H9 (cell line): Measurements from ENCODE around the gene ANGEL1. TPM values are rescaled to one million over a fixed set of nuclear protein-coding genes. Genes with fewer than 3 reads are reported as not detected.

ENCODE experiments used
- DNase-seq: peaks from one replicate; pipeline ENCODE4 v3.0.0-alpha.2; 2017
- H2AFZ ChIP-seq: one replicate; pipeline ENCODE4 v1.6.1; 2013; ENCODE audit warnings: mild to moderate bottlenecking, low read length, control low read depth, moderate library complexity
- H2AK5ac ChIP-seq: 2 replicates; pipeline ENCODE4 v1.6.1; 2013; ENCODE audit warnings: low read length, control low read depth, mixed read lengths; ENCODE audit not compliant: insufficient read length
- H2BK120ac ChIP-seq: one replicate; pipeline ENCODE4 v1.6.1; 2013; ENCODE audit warnings: low read depth, mild to moderate bottlenecking, low read length, control low read depth, inconsistent platforms; ENCODE audit not compliant: poor library complexity, severe bottlenecking
- H2BK12ac ChIP-seq: 2 replicates; pipeline ENCODE4 v1.6.1; 2013; ENCODE audit warnings: low read length, control low read depth, mixed read lengths, low read depth; ENCODE audit not compliant: insufficient read length
- H2BK15ac ChIP-seq: 2 replicates; pipeline ENCODE4 v1.6.1; 2013; ENCODE audit warnings: low read depth, low read length, control low read depth
- H2BK20ac ChIP-seq: one replicate; pipeline ENCODE4 v1.6.1; 2013; ENCODE audit warnings: low read depth, mild to moderate bottlenecking, low read length, control low read depth, inconsistent platforms; ENCODE audit not compliant: poor library complexity, severe bottlenecking
- H2BK5ac ChIP-seq: 2 replicates; pipeline ENCODE4 v1.6.1; 2013; ENCODE audit warnings: low read length, control low read depth, mixed read lengths; ENCODE audit not compliant: insufficient read length
- H3K14ac ChIP-seq: 2 replicates; pipeline ENCODE4 v1.6.1; 2013; ENCODE audit warnings: low read length, control low read depth; ENCODE audit not compliant: insufficient read depth
- H3K18ac ChIP-seq: 2 replicates; pipeline ENCODE4 v1.6.1; 2013; ENCODE audit warnings: low read depth, mild to moderate bottlenecking, mixed read lengths, low read length, control low read depth; ENCODE audit not compliant: insufficient read length
- H3K23ac ChIP-seq: 2 replicates; pipeline ENCODE4 v1.6.1; 2013; ENCODE audit warnings: low read length, control low read depth, mixed read lengths, low read depth; ENCODE audit not compliant: insufficient read length
- H3K23me2 ChIP-seq: 2 replicates; pipeline ENCODE4 v1.6.1; 2013; ENCODE audit warnings: low read depth, mild to moderate bottlenecking, mixed read lengths, low read length, control low read depth; ENCODE audit not compliant: insufficient read length, poor library complexity, severe bottlenecking
- H3K27ac ChIP-seq: 2 replicates; pipeline ENCODE4 v1.5.1; 2013; ENCODE audit warnings: low read length, control low read depth, mixed read lengths, low read depth; ENCODE audit not compliant: insufficient read length
- H3K27me3 ChIP-seq: 2 replicates; pipeline ENCODE4 v1.6.1; 2013; ENCODE audit warnings: low read length, control low read depth, inconsistent platforms; ENCODE audit not compliant: insufficient read depth
- H3K4ac ChIP-seq: 2 replicates; pipeline ENCODE4 v1.6.1; 2013; ENCODE audit warnings: low read depth, mild to moderate bottlenecking, control low read depth, inconsistent platforms, low read length, moderate library complexity
- H3K4me1 ChIP-seq: 2 replicates; pipeline ENCODE4 v1.6.1; 2013; ENCODE audit warnings: low read length, control low read depth, inconsistent platforms; ENCODE audit not compliant: insufficient read depth
- H3K4me2 ChIP-seq: 2 replicates; pipeline ENCODE4 v1.6.1; 2013; ENCODE audit warnings: low read length, control low read depth, mixed read lengths; ENCODE audit not compliant: insufficient read length, insufficient read depth
- H3K56ac ChIP-seq: 2 replicates; pipeline ENCODE4 v1.6.1; 2013; ENCODE audit warnings: low read depth, mild to moderate bottlenecking, mixed read lengths, low read length, control low read depth; ENCODE audit not compliant: insufficient read length
- H3K79me1 ChIP-seq: 2 replicates; pipeline ENCODE4 v1.6.1; 2013; ENCODE audit warnings: low read depth, mild to moderate bottlenecking, moderate library complexity, low read length, control low read depth, inconsistent platforms; ENCODE audit not compliant: insufficient read depth, poor library complexity, severe bottlenecking
- H3K79me2 ChIP-seq: 2 replicates; pipeline ENCODE4 v1.6.1; 2013; ENCODE audit warnings: low read length, control low read depth, inconsistent platforms; ENCODE audit not compliant: insufficient read depth
- H3K9ac ChIP-seq: 2 replicates; pipeline ENCODE4 v1.6.1; 2013; ENCODE audit warnings: low read length, control low read depth, mixed read lengths; ENCODE audit not compliant: insufficient read length; ENCODE audit errors: extremely low read depth
- H3K9me3 ChIP-seq: one replicate; pipeline ENCODE4 v1.6.1; 2013; ENCODE audit warnings: low read depth, low read length, inconsistent platforms; ENCODE audit not compliant: control insufficient read depth
- H3T11ph ChIP-seq: one replicate; pipeline ENCODE4 v1.6.1; 2013; ENCODE audit warnings: mild to moderate bottlenecking, low read length, control low read depth, inconsistent platforms
- H4K20me1 ChIP-seq: one replicate; pipeline ENCODE4 v1.6.1; 2013; ENCODE audit not compliant: control insufficient read depth, insufficient read length, insufficient read depth
- H4K5ac ChIP-seq: 2 replicates; pipeline ENCODE4 v1.6.1; 2013; ENCODE audit warnings: low read depth, mild to moderate bottlenecking, mixed read lengths, low read length, control low read depth; ENCODE audit not compliant: insufficient read length
- H4K8ac ChIP-seq: replicated peaks from 2 replicates; pipeline ENCODE4 v1.6.1; 2013; ENCODE audit warnings: low read length, control low read depth, mixed read lengths, low read depth; ENCODE audit not compliant: insufficient read length
- H4K91ac ChIP-seq: 2 replicates; pipeline ENCODE4 v1.6.1; 2013; ENCODE audit warnings: low read depth, mild to moderate bottlenecking, moderate library complexity, mixed read lengths, low read length, control low read depth; ENCODE audit not compliant: insufficient read length
- H3K27ac Mint-ChIP-seq, 3 experiments: 2 replicates in 2 of 3; 3 replicates in 1 of 3; pipeline ENCODE4 v1.8.0; 2020 to 2021; ENCODE audit warnings: mixed read lengths in 3 of 3, mild to moderate bottlenecking in 1 of 3, moderate library complexity in 1 of 3
- H3K27me3 Mint-ChIP-seq: 2 replicates; pipeline ENCODE4 v1.8.0; 2021; ENCODE audit warnings: low read depth, mild to moderate bottlenecking, moderate library complexity, mixed read lengths
- H3K36me3 Mint-ChIP-seq, 3 experiments: 2 replicates in 2 of 3; 3 replicates in 1 of 3; pipeline ENCODE4 v1.8.0; 2020 to 2021; ENCODE audit warnings: low read depth in 3 of 3, mixed read lengths in 3 of 3; ENCODE audit not compliant: insufficient read depth in 1 of 3
- H3K4me1 Mint-ChIP-seq, 2 experiments: 2 replicates each; pipeline ENCODE4 v1.8.0; 2020; ENCODE audit warnings: mixed read lengths in 2 of 2
- H3K4me3 Mint-ChIP-seq, 2 experiments: 2 replicates in 1 of 2; 3 replicates in 1 of 2; pipeline ENCODE4 v1.8.0; 2020 to 2021; ENCODE audit warnings: mild to moderate bottlenecking in 2 of 2, mixed read lengths in 2 of 2, moderate library complexity in 1 of 2
- H3K9me3 Mint-ChIP-seq, 2 experiments: 2 replicates in 1 of 2; 3 replicates in 1 of 2; pipeline ENCODE4 v1.8.0; 2020; ENCODE audit warnings: mild to moderate bottlenecking in 2 of 2, mixed read lengths in 2 of 2, moderate library complexity in 1 of 2
- WGBS: extraction: QIAGEN DNeasy Blood & Tissue Kit; methylation state at CpG from one replicate; pipeline ENCODE4 v1.1.7; 2013; ENCODE audit warnings: missing lambda C conversion rate, low lambda C conversion rate, mixed read lengths; ENCODE audit not compliant: insufficient read length; ENCODE audit errors: extremely low coverage; 5-methylcytosine and 5-hydroxymethylcytosine counted together
- total RNA-seq: library from RNA; stranded (reverse); gene quantifications from 2 replicates; pipeline ENCODE4 v1.2.1, GENCODE V29; 2021
- TF ChIP-seq, protein P1 (sequence below): fragments of 200-600 bp; sonication (generic); conservative IDR thresholded peaks from 3 replicates; pipeline ENCODE4 v1.8.0; 2021; ENCODE audit warnings: antibody characterized with exemption, mild to moderate bottlenecking

ANGEL1 gene
- total RNA-seq, 1 experiment from 2014 or later, result 21.5 TPM

DNA sequence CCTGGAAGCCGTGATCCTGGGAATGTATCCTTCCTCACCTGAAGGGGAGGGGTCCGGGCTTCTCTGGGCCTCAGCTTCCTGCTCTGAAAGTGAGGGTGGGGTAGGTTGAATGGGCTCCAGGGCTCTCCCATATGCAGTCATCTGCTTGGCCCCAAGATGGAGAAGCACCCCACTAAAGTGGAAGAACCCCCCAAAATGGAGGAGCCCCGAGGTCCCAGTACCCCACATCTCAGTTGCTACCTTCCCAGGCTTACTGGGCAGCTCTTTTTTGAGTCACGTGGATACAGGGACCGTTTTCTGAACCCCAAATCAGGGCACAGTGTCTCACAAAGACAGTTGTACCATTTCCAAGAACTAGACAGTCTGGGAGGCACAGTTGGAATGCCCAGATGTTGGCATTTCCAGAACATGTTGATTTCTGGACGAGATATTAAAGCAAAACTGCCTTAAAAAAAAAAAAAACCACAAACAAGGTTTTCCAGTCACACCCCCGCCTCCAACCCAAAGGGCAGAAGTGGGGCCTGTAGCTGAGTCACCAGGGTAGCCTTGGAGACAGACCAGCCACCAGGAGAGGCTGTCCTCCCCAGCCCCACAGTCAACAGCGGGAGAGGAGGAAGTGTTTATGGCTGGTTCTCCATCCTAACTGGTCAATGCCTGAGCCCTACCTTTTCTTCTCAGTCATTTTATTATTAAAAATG, 39.3 kb downstream of the ANGEL1 start:
- no peak overlapping the region for H2BK120ac ChIP-seq
- H3K18ac ChIP-seq, result no peak overlapping the region
- no peaks in the 10 kb centered on the region for H3K79me1 ChIP-seq
- H2BK15ac ChIP-seq, result no peak overlapping the region
- TF ChIP-seq, protein P1, sequence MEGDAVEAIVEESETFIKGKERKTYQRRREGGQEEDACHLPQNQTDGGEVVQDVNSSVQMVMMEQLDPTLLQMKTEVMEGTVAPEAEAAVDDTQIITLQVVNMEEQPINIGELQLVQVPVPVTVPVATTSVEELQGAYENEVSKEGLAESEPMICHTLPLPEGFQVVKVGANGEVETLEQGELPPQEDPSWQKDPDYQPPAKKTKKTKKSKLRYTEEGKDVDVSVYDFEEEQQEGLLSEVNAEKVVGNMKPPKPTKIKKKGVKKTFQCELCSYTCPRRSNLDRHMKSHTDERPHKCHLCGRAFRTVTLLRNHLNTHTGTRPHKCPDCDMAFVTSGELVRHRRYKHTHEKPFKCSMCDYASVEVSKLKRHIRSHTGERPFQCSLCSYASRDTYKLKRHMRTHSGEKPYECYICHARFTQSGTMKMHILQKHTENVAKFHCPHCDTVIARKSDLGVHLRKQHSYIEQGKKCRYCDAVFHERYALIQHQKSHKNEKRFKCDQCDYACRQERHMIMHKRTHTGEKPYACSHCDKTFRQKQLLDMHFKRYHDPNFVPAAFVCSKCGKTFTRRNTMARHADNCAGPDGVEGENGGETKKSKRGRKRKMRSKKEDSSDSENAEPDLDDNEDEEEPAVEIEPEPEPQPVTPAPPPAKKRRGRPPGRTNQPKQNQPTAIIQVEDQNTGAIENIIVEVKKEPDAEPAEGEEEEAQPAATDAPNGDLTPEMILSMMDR, result no peak
- no peak overlapping the region for H4K8ac ChIP-seq
- H3K23ac ChIP-seq, result no peak overlapping the region
- peak; percentile 25 for DNase-seq
- no peak overlapping the region for H3T11ph ChIP-seq
- Mint-ChIP-seq H3K4me3 (no peak overlapping the region), H3K27ac (no peak overlapping the region), H3K4me1 (peaks cover 23 to 36% of the 10 kb centered on the region in 2 experiments), H3K9me3 (no peaks in the 10 kb centered on the region), H3K36me3 (peaks cover 0 to 1% (median 0%) of the 10 kb centered on the region in 3 experiments; a peak in 1 of 7 replicates), H3K27me3 (peaks cover 11% of the 10 kb centered on the region)
- no peak overlapping the region for H2AK5ac ChIP-seq
- no peaks in the 10 kb centered on the region for H3K79me2 ChIP-seq
- H2BK12ac ChIP-seq, result no peak overlapping the region
- H3K27me3 ChIP-seq, result no peaks in the 10 kb centered on the region
- no peak overlapping the region for H4K5ac ChIP-seq
- no peak overlapping the region for H2AFZ ChIP-seq
- no peaks in the 10 kb centered on the region for H3K23me2 ChIP-seq
- H3K4me1 ChIP-seq, result no peaks in the 10 kb centered on the region; the same call in 1 of the 2 replicates
- no peak overlapping the region for H2BK20ac ChIP-seq
- no peak overlapping the region for H2BK5ac ChIP-seq
- WGBS, result no CpG with 5 or more reads among the region's 8 CpGs
- no peaks in the 10 kb centered on the region for H4K20me1 ChIP-seq
- H3K4me2 ChIP-seq, result no peak overlapping the region
- no peak overlapping the region for H4K91ac ChIP-seq
- H3K56ac ChIP-seq, result no peak overlapping the region
- H3K9me3 ChIP-seq, result no peaks in the 10 kb centered on the region
- H3K9ac ChIP-seq, result no peak overlapping the region
- no peak overlapping the region for H3K14ac ChIP-seq
- H3K4ac ChIP-seq, result no peak overlapping the region
- H3K27ac ChIP-seq, result no peak overlapping the region
